Activated gamma-delta T cell treated with anti-CD3 and anti-CD28 coated beads, Interleukin-2, amount 50 U/mL, for 16 hours (primary cell): ENCODE data around the gene USF1.
"Not testable (repeated sequence)": the region's sequence is repeated elsewhere in the genome, so short reads cannot be mapped to it uniquely, and the experiment has no call there.

Source experiments
- DNase-seq: peaks from one replicate; pipeline ENCODE4 v3.0.0-alpha.2; 2020; ENCODE audit warnings: low read depth

USF1 gene

GRCh38 chr1:161079436-161080110 lies 33.8 kb upstream of the USF1 start:
- no peak for DNase-seq

DNA sequence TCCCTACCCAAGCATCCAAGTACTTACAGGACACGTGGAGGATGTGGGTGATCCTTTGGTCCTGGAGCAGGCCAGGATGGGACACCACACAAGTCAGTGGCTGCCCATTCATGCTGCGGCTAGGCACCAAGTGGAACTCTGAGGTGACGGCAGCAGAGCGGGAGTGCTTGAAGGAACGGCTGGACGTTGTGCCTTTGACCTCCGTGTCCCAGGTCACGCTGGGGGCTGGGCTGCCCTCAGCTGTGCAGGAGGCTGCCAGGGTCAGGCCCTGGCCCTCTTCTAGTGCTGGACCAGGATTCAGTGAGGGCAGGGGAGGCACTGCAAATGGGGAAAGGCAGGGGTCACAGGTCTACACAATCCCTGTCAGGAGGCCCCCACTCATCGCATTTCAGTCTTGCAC lies 31.6 kb upstream of the USF1 start:
- DNase-seq = no peak

- no peak for DNase-seq
Measured at GRCh38 chr1:161076410-161076809, 30.6 kb upstream of the USF1 start.

GRCh38 chr1:161074676-161075368 lies 29.0 kb upstream of the USF1 start:
- no peak for DNase-seq

DNA sequence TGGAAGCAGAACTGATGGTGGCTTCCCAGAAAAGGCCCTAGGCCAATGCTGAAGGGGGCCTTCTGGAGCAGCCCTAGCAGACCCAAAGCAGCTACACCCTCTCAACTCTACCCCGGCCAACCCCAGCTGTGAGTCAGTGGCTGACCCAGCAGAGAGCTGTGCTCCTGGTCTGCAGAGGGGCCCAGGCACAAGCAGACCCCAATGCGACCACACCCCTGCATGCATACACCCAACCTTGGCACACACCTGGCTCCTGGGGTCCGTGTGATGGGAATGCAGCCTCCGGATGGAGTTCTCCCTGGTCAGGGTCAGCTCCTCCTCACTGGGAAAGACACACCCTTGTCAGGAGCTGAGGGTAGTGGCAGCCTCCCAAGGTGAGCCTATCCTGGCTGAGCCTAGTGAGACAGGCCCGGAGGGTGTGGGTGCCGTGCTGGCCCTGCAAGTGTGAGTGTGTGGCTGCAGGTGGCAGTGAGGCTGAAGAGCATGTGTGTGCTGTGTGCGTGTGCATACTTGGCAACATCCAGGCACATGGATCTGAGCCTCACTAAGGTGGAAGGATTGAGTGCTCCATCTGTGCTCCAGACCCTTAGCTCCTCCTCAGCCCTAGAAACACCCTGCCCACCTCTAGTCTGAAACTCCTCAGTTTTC lies 27.8 kb upstream of the USF1 start:
- DNase-seq = no peak

- DNase-seq = no peak
Measured at GRCh38 chr1:161072751-161073449, 27.1 kb upstream of the USF1 start.

DNA sequence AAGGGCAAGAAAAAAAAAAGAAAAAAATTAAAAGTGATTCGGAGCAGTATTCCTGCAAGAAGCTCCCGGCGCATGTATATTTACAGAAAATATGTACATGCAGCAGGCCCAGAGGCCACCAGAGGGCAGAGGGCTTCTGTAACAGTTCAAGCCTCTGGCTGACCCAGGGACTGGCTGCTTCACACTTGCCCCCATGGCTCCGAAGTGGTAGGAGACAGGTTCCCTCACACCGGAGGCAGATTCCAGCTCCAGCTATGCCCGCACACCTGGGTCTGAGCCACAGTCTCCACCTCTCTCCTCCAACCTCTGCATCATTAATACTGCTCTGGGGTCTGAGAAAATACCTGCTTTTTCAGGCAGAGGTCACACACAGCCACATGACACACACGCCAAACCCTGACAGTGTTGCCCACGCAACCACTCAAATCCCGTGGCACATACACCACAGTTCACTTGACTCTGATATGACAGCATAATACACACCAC lies 26.2 kb upstream of the USF1 start:
- DNase-seq = peak; percentile 17

DNA sequence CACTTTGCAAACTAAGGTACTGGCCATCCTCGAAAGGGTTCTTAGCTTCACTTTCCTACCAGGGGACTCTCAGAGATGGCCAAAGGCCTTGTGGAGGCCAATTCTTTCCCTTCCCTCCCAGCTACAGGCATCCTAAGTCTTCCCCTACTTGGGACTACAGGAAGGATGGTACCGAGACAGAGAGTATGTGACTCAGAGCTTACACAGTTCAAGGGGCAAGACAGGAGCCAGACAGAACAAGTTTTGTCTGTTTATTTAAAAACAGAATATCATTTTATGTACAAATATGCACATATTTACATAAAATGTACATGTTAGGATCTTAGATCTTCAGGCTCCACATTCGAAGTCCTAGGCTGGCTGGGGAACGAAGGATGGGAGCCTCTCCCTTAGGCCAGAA lies 25.0 kb upstream of the USF1 start:
- DNase-seq = no peak

GRCh38 chr1:161069731-161070270 lies 24.0 kb upstream of the USF1 start, which contains the start of gene ARHGAP30:
Gene ARHGAP30 (minus strand): TSS chr1:161069891. CDS start chr1:161069624, 267 bp downstream.
- DNase-seq = peak; percentile 76

DNA sequence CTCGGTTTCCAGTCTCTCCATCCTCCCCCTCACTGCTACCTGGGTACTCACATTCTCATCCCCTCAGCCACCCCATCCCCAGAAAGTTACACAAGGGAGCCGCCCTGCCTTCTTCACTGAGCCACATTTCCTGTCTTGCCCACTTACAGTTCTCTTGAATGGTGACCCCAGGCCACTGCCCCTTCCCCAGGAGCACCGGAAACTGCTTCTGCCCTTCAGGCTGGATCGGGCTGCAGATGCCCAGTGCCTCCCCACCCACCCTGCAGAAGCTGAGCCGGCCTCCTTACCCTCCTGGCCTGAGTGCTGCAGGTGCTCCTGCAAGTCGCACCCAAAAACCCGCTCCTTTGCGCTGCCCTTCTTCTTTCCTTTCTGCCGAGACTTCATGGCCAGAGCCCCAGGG lies 23.5 kb upstream of the USF1 start:
- DNase-seq = no peak

GRCh38 chr1:161068306-161069234 lies 22.8 kb upstream of the USF1 start:
- DNase-seq = peak; percentile 61

DNA sequence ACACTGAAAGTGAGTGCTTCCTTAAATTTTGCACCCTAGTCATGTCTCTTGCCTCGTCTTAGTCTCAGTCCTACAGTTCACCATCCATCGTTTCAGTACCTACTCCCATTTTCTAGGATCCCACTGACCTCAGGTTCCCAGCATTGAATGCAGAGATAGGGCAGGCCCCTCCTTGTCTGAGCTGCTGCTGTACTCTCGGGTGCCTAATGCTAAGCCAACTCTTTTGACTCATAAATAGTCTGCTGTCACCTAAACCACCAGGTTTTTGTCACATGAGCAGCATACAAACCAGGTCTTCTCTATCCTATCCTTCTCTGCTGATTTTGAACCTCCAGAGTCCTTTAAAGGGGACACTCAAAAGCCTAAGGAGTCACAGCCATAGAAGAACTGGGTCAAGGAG lies 20.9 kb upstream of the USF1 start:
- DNase-seq = no peak

- DNase-seq = not testable (repeated sequence)
Measured at GRCh38 chr1:161065681-161066080, 19.9 kb upstream of the USF1 start.

DNA sequence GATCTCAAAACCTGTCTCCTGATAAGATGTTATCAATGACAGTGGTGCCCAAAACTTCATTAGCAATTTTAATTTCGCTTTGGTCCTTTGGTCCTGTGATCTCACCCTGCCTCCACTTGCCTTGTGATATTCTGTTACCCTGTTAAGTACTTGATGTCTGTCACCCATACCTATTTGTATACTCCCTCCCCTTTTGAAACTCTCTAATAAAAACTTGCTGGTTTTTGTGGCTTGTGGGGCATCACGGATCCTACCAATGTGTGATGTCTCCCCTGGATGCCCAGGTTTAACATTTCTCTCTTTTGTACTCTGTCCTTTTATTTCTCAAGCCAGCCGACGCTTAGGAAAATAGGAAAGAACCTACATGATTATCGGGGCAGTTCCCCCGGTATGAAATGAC lies 18.2 kb upstream of the USF1 start:
- not testable (repeated sequence) for DNase-seq

- DNase-seq = no peak
Measured at GRCh38 chr1:161061419-161061818, 15.6 kb upstream of the USF1 start.

- DNase-seq = no peak
Measured at GRCh38 chr1:161059293-161059692, 13.5 kb upstream of the USF1 start.

DNA sequence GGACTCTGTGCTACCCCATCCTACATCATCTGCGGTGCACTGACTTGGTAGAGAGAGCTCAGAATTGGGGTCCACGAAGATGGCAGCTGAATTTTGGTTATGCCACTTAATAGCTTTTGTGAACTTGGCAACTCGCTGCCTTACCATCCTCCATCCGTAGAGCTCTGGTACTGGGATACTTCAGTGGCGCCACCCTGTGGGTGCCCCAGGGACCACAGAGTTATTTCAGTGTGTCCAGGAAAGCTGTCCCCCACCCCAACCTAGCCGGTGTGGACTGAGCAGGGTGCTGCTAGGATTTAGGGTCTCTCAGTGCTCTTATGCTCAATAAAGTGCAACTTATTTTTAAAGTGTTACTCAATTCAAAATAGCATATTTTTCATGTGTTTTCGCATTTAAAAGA lies 9.0 kb upstream of the USF1 start:
- no peak for DNase-seq

- no peak for DNase-seq
Measured at GRCh38 chr1:161054232-161054631, 8.5 kb upstream of the USF1 start.

- no peak for DNase-seq
Measured at GRCh38 chr1:161052899-161053298, 7.1 kb upstream of the USF1 start.

- no peak for DNase-seq
Measured at GRCh38 chr1:161051219-161051618, 5.4 kb upstream of the USF1 start.
